ENCODE data around the gene EGR2.

- TF ChIP-seq EZH2 (IDR thresholded peaks at IDR 0.05; ENCODE audit: low read depth) (no peak), CTCF (conservative IDR thresholded peaks at IDR 0.05) (no peak)
Measured at GRCh38 chr10:62861507-62861906, 45.3 kb upstream of the EGR2 start.

All from PC-9 (cell line).